ENCODE results near the gene KLHDC4.
"Not testable (repeated sequence)": the region's sequence is repeated elsewhere in the genome, so short reads cannot be mapped to it uniquely, and the experiment has no call there.

KLHDC4 gene

DNA sequence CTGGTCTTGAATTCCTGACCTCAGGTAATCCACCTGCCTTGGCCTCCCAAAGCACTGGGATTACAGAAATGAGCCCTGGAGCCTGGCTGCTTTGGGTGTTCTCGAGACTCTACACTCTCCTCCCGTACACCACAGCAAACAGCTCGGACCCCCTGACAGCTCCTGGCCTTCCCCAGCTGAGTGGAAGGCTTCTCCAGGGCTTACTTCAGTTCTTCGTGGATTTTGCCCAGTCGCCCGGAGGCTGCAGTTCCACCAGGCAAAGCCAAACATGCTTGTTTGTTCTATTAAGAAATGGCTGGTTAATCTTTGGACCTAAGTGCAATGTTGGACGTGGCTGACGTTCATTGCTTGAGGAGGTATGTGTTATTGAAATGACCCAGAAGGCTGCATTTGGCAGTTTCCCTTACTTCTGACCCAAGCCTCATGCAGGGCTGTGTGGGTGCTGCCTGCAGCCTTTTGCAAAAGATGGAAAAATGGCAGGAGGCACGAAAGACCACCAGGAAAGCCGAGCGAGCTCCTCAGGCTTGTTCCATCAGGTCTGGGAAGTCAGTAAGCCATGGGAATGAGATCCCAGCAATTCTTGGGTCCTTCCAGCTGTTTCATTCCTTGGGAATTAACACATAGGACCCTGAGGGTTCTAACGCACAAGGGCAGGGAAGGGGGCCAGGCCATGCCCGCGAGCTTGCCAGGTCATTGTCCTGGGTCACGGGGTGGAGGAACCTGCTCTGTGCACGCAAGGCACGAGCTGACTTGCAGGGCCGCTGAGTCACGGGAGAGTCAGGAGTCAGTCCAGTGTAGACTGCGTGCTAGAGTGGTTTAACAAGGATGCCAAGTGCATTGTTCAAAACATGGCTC, 23.9 kb upstream of the KLHDC4 start:
- H3K4me3 ChIP-seq, result no peak overlapping the region
- peak overlapping the region in 16 of 21 experiments; percentile 6 to 82 (median 49) for H3K27ac ChIP-seq

GRCh38 chr16:87788730-87789436, 23.1 kb upstream of the KLHDC4 start:
- peak overlapping the region in 12 of 21 experiments; percentile 6 to 82 (median 52) for H3K27ac ChIP-seq
- not testable (repeated sequence) for H3K4me3 ChIP-seq

GRCh38 chr16:87787451-87788091, 21.8 kb upstream of the KLHDC4 start:
- H3K4me3 ChIP-seq, result not testable (repeated sequence)

DNA sequence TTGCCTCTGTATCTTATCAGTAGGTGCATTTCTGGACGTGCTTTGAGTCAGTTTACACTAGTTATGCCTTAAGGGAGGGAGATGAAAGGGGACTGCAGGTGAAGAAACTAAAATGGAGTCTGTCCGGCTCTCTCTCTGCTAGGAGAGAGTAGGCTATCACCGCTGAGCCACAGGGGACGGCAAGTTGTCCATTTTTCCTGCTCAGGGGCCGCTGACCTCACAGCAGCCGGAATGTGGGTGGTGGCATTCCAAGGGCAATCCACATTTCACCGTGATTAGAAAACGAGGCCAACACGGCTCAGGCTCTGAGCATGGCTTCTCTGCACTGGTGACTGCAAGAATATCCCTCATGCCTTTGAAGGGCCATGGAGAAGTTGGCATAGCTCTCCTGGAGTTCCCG, 19.0 kb upstream of the KLHDC4 start:
- no peak overlapping the region for H3K4me3 ChIP-seq
- H3K27ac ChIP-seq, result no peak overlapping the region

More at GRCh38 chr16:87787451-87788091, 21.8 kb upstream of the KLHDC4 start:
- not testable (repeated sequence) for H3K27ac ChIP-seq

- Histone ChIP-seq H3K27ac (no peak overlapping the region), H3K4me3 (no peak overlapping the region)
Observed at GRCh38 chr16:87782033-87782432, 16.2 kb upstream of the KLHDC4 start.

DNA sequence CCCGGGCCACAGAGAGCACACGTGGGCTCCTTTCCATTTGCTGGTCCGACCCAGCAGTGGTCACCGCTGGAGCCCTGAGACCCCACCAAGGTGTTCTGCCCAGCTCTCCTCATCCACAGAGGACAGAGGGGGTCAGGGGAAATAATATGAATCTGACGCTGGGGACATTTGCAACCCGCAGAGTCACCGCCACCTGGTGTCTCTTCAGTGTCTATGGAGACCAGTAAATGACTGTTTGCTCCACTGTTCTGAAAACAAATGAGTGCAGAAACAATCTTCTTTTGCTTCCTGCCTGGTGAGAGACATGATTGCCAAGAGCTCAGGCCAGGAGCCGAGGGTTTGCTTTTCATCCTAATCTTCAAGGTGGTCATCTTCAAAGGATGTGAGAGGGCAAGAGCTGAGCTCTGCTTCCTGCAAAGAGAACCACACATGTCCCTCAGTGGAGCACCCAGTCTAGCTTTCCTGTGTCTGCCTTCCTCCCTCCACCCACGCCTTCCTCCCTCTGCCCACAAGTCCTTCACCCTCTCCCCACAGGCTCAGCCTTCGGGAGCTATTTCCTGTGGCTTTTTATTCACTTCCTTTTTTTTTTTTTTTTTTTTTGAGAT, 14.7 kb upstream of the KLHDC4 start:
- peak overlapping the region in 7 of 21 experiments; percentile 3 to 76 (median 45) for H3K27ac ChIP-seq
- H3K4me3 ChIP-seq, result no peak overlapping the region

GRCh38 chr16:87778830-87779579, 13.2 kb upstream of the KLHDC4 start:
- H3K27ac ChIP-seq, result peak overlapping the region in 4 of 21 experiments; percentile 0 to 62 (median 30)

GRCh38 chr16:87778476-87778829, 12.7 kb upstream of the KLHDC4 start:
- H3K27ac ChIP-seq, result peak overlapping the region in 4 of 21 experiments; percentile 0 to 62 (median 30)

More at GRCh38 chr16:87778830-87779579, 13.2 kb upstream of the KLHDC4 start:
- H3K4me3 ChIP-seq, result no peak overlapping the region

DNA sequence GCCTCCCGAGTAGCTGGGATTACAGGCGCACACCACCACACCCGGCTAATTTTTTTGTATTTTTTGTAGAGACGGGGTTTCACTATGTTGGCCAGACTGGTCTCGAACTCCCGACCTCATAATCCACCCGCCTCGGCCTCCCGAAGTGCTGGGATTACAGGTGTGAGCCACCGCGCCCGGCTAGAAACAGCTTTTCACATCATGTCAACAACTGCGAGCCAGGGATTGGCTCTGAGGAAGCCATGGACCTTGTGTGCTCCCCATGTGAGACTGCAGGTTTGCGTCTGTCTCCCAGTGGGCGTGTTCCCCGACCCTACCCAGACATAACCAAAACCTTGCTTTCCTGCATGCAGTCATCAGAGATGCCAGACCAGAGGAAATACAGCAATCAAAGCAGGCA, 8.1 kb upstream of the KLHDC4 start:
- H3K4me3 ChIP-seq, H3K27ac ChIP-seq: not testable (repeated sequence)

More at GRCh38 chr16:87778476-87778829, 12.7 kb upstream of the KLHDC4 start:
- no peak overlapping the region for H3K4me3 ChIP-seq

DNA sequence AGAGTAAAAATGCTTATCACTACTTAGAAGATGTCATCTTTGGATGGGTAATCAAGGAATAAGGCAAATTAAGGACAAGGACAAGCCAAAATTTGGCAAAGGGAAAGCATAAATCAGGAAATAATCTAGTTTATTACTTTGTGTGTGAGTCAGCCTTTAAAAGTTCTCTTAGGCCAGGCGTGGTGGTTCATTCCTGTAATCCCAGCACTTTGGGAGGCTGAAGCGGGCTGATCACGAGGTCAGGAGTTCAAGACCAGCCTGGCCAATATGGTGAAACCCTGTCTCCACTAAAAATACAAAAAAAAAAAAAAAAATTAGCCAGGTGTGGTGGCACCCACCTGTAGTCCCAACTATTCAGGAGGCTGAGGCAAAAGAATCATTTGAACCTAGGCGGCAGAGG, 1.7 kb upstream of the KLHDC4 start:
- H3K27ac ChIP-seq, H3K4me3 ChIP-seq: not testable (repeated sequence)

GRCh38 chr16:87766485-87766797, 655 bp upstream of the KLHDC4 start:
- Histone ChIP-seq H3K27ac (peak overlapping the region; percentile 63 to 96 (median 90)), H3K4me3 (peak overlapping the region; percentile 74 to 100 (median 90))

- peak overlapping the region; percentile 74 to 100 (median 90) for H3K4me3 ChIP-seq
- H3K27ac ChIP-seq, result peak overlapping the region; percentile 63 to 96 (median 90)
Observed at GRCh38 chr16:87765473-87765775, 362 bp downstream of the KLHDC4 start.

DNA sequence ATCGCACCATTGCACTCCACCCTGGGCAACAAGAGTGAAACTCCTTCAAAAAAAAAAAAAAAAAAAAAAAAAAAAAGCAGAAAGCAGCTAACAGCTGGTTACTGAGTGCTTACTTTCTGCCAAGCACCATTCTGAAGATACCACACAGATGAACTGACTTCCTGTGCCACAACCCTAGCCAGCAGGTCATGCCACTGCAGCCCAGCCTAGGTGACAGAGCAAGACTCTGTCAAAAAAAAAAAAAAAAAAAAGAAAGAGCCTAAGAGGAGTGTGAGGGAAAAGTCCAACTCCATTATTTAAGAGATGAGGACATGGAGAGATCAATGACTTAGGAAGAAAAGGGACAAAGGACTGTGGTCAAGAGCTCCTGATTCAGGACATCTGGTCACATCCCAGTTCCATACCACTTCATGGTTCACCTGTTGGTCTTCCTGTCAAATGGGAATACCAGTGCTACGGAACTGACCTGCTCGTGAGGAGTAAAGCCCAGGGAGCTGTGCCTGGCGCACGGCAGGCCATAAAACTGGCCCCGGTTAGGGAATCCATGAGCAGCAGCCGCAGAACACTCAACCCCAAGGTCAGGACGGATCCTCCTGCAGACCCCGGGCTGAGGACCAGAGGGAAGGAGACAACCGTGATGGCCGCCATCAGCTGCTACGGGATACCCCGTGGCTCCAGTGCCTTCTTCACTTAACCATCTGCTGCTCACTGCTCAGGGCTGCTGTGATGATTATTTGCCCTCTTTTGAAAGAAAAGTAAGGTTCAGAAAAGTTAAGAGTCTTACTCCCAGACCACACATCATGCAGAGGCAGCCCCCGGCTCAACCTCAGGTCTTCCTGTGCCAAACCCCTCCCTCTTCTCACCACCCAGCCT, 950 bp downstream of the KLHDC4 start:
- peak overlapping the region in 19 of 21 experiments; percentile 79 to 96 (median 90) for H3K27ac ChIP-seq

DNA sequence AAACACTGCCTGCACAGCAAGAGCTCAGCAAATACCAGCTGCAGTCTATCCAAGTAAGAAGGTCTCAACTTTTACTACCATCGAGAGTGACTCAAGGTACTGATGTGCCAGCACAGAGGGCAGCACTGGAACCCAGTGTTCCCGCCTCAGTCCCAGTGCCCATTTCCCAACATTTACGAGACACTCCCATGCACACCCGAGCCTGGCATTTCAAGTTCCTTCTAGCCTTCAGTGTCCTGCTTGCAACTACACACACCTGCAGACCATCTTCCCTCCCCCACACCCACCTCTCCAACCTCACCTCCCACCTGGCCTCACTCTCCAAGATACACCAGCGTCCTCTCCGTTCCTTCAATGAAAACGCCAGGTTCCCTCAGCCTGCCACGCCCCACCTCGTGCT, 3.2 kb downstream of the KLHDC4 start:
- H3K4me3 ChIP-seq, result no peak overlapping the region
- H3K27ac ChIP-seq, result no peak overlapping the region

More for the DNA sequence above, 950 bp downstream of the KLHDC4 start:
- H3K4me3 ChIP-seq, result peak overlapping the region; percentile 74 to 100 (median 90)

DNA sequence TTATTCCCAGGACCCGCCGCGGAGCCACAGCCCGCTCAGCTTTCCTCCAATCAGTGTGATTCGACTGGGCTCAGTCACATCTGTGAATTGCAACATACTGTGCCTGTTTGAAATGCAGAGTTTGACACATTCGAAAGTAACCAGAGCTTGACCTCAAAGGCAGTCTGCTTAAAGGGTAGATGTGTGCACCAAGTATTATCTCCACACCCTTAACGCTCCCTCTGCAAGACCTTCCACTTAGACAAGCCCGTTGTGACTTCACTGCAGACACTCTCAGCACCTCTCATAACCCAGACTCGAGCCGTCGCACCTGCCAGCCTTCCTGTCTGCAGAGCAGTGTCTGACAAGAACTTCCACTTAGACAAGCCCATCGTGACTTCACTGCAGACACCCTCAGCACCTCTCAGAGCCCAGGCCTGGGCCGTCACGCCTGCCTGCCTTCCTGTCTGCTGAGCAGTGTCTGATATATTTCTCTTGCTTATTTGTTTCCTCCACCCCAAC, 3.7 kb downstream of the KLHDC4 start:
- Histone ChIP-seq H3K27ac (no peak overlapping the region), H3K4me3 (no peak overlapping the region)

- H3K4me3 ChIP-seq, result no peak overlapping the region
- H3K27ac ChIP-seq, result no peak overlapping the region
Observed at GRCh38 chr16:87761060-87761459, 4.7 kb downstream of the KLHDC4 start.

- no peak overlapping the region for H3K4me3 ChIP-seq
- H3K27ac ChIP-seq, result no peak overlapping the region
Observed at GRCh38 chr16:87757841-87758426, 7.9 kb downstream of the KLHDC4 start.

- Histone ChIP-seq H3K4me3 (no peak overlapping the region), H3K27ac (no peak overlapping the region)
Observed at GRCh38 chr16:87754535-87754934, 11.3 kb downstream of the KLHDC4 start.
